GM21576 (cell line): ENCODE results near the gene ZNF624.
"Not testable (repeated sequence)": the region's sequence is repeated elsewhere in the genome, so short reads cannot be mapped to it uniquely, and the experiment has no call there.

Source experiments
- ATAC-seq: cut with Tn5 transposase; IDR thresholded peaks from one replicate; pipeline ENCODE4 v1.9.1; 2021; ENCODE audit warnings: mild to moderate bottlenecking, moderate library complexity; ENCODE audit not compliant: unreplicated experiment

The ZNF624 gene

GRCh38 chr17:16653367-16654041, at the start of gene ZNF624:
ZNF624 (minus strand) TSS chr17:16653850.
- peak; percentile 91 for ATAC-seq

GRCh38 chr17:16697603-16698002, 44.0 kb upstream of the ZNF624 start:
- ATAC-seq, result not testable (repeated sequence)

GRCh38 chr17:16690447-16690846, 36.8 kb upstream of the ZNF624 start:
- not testable (repeated sequence) for ATAC-seq

GRCh38 chr17:16689731-16690281, 36.2 kb upstream of the ZNF624 start, which contains the start of gene CCDC144A:
CCDC144A (plus strand) TSS chr17:16690241; CDS start chr17:16690401, 160 bp downstream.
- ATAC-seq, result not testable (repeated sequence)

- ATAC-seq, result not testable (repeated sequence)
Measured at GRCh38 chr17:16687151-16687550, 33.5 kb upstream of the ZNF624 start.

- not testable (repeated sequence) for ATAC-seq
Measured at GRCh38 chr17:16686019-16686418, 32.4 kb upstream of the ZNF624 start.

GRCh38 chr17:16683290-16684138, 29.9 kb upstream of the ZNF624 start:
- ATAC-seq, result not testable (repeated sequence)

- no peak for ATAC-seq
Measured at GRCh38 chr17:16676676-16677268, 23.1 kb upstream of the ZNF624 start.

GRCh38 chr17:16666907-16667636, 13.4 kb upstream of the ZNF624 start:
- not testable (repeated sequence) for ATAC-seq

GRCh38 chr17:16666553-16666906, 12.9 kb upstream of the ZNF624 start:
- ATAC-seq, result not testable (repeated sequence)

- no peak for ATAC-seq
Measured at GRCh38 chr17:16662936-16663335, 9.3 kb upstream of the ZNF624 start.

GRCh38 chr17:16661217-16661616, 7.6 kb upstream of the ZNF624 start:
- no peak for ATAC-seq

- no peak for ATAC-seq
Measured at GRCh38 chr17:16652847-16653366, 743 bp downstream of the ZNF624 start.

- no peak for ATAC-seq
Measured at GRCh38 chr17:16652252-16652651, 1.4 kb downstream of the ZNF624 start.

GRCh38 chr17:16649585-16649984, 4.1 kb downstream of the ZNF624 start:
- ATAC-seq, result no peak

- ATAC-seq, result no peak
Measured at GRCh38 chr17:16639438-16639837, 14.2 kb downstream of the ZNF624 start.

GRCh38 chr17:16623282-16623681, 30.4 kb downstream of the ZNF624 start:
- ATAC-seq, result no peak

- no peak for ATAC-seq
Measured at GRCh38 chr17:16622540-16623277, 30.9 kb downstream of the ZNF624 start.

GRCh38 chr17:16617481-16618060, 36.1 kb downstream of the ZNF624 start:
- ATAC-seq, result no peak
